Measurements from ENCODE around the gene SEPHS2. TPM values are rescaled to one million over a fixed set of nuclear protein-coding genes. Genes with fewer than 3 reads are reported as not detected.

SEPHS2 gene
- total RNA-seq, 2 donors from 2014 or later: 18.2 to 18.6 TPM

DNA sequence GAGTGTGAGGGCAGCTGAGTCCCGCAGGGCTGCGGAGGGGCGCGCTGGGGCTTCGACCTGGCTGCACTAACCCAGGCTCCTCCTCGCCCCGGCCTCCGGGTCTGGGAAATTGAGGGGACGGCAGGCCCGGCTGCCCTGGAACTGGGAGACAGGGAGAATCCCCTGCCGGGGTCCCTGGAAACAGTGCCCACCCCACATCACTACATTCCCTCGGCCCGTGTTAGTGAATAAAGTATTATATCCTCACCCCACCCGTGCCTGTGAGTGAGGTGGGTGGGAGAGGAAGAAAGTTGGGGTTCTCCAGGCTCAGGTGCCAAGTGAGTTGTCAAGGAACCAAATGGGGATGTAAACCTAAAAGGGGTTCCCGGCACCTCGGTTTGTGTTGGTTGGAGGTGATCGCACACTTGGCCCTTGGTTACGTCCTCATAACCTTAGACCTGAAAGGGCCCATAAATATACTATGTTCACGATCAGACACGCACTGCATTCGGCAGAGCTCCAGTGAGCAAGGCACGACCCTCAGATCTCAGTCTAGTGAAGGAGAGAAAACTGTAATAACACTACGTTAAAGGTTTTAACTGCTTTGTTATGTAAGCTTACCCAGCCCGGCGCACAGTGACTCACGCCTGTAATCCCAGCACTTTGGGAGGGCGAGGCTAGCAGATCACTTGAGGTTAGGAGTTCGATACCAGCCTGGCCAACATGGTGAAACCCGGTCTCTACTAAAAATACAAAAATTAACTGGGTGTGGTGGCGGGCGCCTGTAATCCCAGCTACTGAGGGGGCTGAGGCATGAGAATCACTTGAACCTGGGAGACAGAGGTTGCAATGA is 27.1 kb downstream of the SEPHS2 start:
- H3K27ac ChIP-seq: peak overlapping the region; percentile 81 to 90

GRCh38 chr16:30417529-30418349 is 27.9 kb downstream of the SEPHS2 start:
- TF ChIP-seq, protein P1, sequence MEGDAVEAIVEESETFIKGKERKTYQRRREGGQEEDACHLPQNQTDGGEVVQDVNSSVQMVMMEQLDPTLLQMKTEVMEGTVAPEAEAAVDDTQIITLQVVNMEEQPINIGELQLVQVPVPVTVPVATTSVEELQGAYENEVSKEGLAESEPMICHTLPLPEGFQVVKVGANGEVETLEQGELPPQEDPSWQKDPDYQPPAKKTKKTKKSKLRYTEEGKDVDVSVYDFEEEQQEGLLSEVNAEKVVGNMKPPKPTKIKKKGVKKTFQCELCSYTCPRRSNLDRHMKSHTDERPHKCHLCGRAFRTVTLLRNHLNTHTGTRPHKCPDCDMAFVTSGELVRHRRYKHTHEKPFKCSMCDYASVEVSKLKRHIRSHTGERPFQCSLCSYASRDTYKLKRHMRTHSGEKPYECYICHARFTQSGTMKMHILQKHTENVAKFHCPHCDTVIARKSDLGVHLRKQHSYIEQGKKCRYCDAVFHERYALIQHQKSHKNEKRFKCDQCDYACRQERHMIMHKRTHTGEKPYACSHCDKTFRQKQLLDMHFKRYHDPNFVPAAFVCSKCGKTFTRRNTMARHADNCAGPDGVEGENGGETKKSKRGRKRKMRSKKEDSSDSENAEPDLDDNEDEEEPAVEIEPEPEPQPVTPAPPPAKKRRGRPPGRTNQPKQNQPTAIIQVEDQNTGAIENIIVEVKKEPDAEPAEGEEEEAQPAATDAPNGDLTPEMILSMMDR (IDR thresholded peaks at IDR 0.05): peak; percentile 23 to 46
- Histone ChIP-seq H3K27ac (peak overlapping the region; percentile 81 to 90), H3K27me3 (no peaks in the 10 kb centered on the region), H3K36me3 (peaks cover 2% of the 10 kb centered on the region), H3K4me1 (peaks cover 0 to 11% of the 10 kb centered on the region in 2 donors), H3K4me3 (peak overlapping the region; percentile 48 to 65), H3K9me3 (no peaks in the 10 kb centered on the region)
- DNase-seq (ENCODE audit: low spot score): peak; percentile 73

More for the DNA sequence above, 27.1 kb downstream of the SEPHS2 start:
- H3K27me3 ChIP-seq: no peaks in the 10 kb centered on the region
- no peaks in the 10 kb centered on the region for H3K9me3 ChIP-seq
- peaks cover 8% of the 10 kb centered on the region for H3K36me3 ChIP-seq
- H3K4me3 ChIP-seq: peak overlapping the region; percentile 48 to 65
- peaks cover 0 to 11% of the 10 kb centered on the region in 2 donors for H3K4me1 ChIP-seq
- no peak for DNase-seq (ENCODE audit: low spot score)
- TF ChIP-seq, protein P1 (IDR thresholded peaks at IDR 0.05): no peak

DNA sequence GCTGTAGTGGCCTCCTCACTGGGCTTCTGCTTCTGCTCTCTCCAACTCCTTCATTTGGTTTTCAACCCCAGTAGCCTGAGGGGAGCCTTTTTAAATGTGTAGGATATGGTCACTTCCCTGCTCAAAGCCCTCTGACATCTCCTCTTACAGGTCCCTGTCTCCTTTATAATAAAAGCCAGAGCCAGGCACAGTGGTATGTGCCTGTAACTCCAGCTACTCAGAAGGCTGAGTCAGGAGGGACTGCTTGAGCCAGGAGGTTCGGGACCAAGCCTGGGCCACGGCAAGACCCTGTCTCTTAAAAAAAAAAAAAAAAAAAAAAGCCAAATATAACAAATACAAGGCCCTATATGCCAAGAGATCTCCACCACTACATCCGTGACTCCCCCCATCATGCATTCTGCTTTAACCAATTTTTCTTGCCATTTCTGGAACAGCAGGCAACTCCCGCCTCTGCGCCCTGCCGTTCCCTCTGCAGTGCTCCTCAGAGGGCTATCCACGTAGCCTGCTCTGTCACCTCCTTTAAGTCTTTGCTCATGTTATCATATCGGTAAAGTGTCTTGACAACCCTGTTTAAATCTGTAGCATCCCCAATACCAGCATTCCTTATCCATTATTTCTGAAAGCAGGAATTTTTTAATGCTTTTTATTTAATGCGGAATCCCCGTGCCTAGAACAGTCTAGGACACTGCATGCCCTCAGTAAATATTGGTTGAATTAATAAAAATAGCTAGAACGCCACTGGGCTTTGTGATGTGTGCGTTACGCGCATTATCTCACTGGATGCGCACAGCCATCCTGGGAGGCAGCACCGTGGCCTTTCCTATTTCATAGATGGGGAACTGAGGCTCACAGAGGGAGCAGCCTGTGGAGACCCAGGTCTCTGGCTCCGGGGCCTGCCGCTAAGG is 28.8 kb downstream of the SEPHS2 start:
- H3K36me3 ChIP-seq: peaks cover 5% of the 10 kb centered on the region
- peaks cover 0 to 11% of the 10 kb centered on the region in 2 donors for H3K4me1 ChIP-seq
- H3K27ac ChIP-seq: peak overlapping the region; percentile 81 to 90
- no peak for DNase-seq (ENCODE audit: low spot score)
- no peaks in the 10 kb centered on the region for H3K27me3 ChIP-seq
- no peaks in the 10 kb centered on the region for H3K9me3 ChIP-seq
- H3K4me3 ChIP-seq: peak overlapping the region; percentile 48 to 65
- TF ChIP-seq, protein P1 (IDR thresholded peaks at IDR 0.05): no peak

DNA sequence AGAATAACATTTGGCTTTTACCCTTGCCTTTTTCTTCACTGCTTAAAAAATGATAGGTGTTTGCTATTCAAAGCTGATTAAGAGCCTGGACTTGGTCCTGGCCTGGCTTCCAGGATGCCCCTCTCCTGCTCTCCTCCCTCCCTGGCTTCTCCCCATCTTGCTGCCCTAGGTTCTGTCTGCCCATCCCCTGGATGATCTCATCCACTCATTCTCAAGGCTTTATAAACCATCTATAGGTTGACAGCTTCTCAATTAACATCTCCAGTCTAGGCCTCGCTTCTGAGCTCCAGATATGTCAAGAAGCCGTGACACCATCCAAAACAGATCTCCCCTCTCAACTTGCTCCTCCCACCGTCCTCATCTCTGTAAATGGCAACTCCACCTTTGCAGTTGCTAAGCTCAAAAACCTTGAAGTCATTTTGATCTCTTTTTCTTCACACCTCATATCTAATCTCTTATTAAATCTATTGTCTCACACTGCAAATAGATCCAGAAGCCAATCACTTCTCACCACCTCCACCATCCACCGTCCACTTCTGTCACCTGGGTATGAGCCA is 29.5 kb downstream of the SEPHS2 start:
- H3K36me3 ChIP-seq: peaks cover 5% of the 10 kb centered on the region
- TF ChIP-seq, protein P1 (IDR thresholded peaks at IDR 0.05): no peak
- no peaks in the 10 kb centered on the region for H3K9me3 ChIP-seq
- H3K27me3 ChIP-seq: no peaks in the 10 kb centered on the region
- H3K27ac ChIP-seq: no peak overlapping the region
- no peak overlapping the region for H3K4me3 ChIP-seq
- no peak for DNase-seq (ENCODE audit: low spot score)
- peaks cover 0 to 11% of the 10 kb centered on the region in 2 donors for H3K4me1 ChIP-seq

GRCh38 chr16:30414159-30414558 is 31.5 kb downstream of the SEPHS2 start:
- no peak overlapping the region for H3K4me3 ChIP-seq
- H3K4me1 ChIP-seq: peaks cover 0 to 17% of the 10 kb centered on the region in 2 donors
- peaks cover 5% of the 10 kb centered on the region for H3K36me3 ChIP-seq
- H3K9me3 ChIP-seq: no peaks in the 10 kb centered on the region
- TF ChIP-seq, protein P1 (IDR thresholded peaks at IDR 0.05): no peak
- peak overlapping the region; percentile 55 to 59 for H3K27ac ChIP-seq
- H3K27me3 ChIP-seq: no peaks in the 10 kb centered on the region
- DNase-seq (ENCODE audit: low spot score): no peak
